K562 (cell line): ENCODE data around the gene TSEN54. TPM values are rescaled to one million over a fixed set of nuclear protein-coding genes. Genes with fewer than 3 reads are reported as not detected.

Experiments
- HDGF ChIP-seq: fragments of 450-650 bp; IDR thresholded peaks from 2 replicates; pipeline ENCODE4 v1.6.1; 2016
- MAFG ChIP-seq: fragments of 450-650 bp; conservative IDR thresholded peaks from 2 replicates; pipeline ENCODE4 v1.6.1; 2016; ENCODE audit warnings: missing genetic modification characterization, missing compliant biosample characterization
- NCOR1 ChIP-seq: fragments of 450-650 bp; IDR thresholded peaks from 2 replicates; pipeline ENCODE4 v1.6.1; 2016; ENCODE audit warnings: mild to moderate bottlenecking, moderate library complexity
- SPI1 ChIP-seq: IDR thresholded peaks from 2 replicates; pipeline ENCODE4 v1.6.1; 2011; ENCODE audit warnings: low read depth, low read length, control low read depth, borderline replicate concordance
- polyA plus RNA-seq, 8 experiments: library from polyadenylated mRNA; depleted of rRNA in 4 of 8; stranded (reverse) in 5 of 8; unstranded in 3 of 8; fragments of >200 nt; fragmentation: Nextera tagmentation in 2 of 8; fragmentation: Illumina TruSeq in 1 of 8; extraction: Ambion mirVana in 2 of 8; extraction: Trizol in 1 of 8; gene quantifications; 2 replicates each; pipeline versions ENCODE4 v1.2.1 to v1.2.3, GENCODE V29; 2011 to 2014; ENCODE audit warnings: inconsistent platforms in 1 of 8, missing spikeins in 1 of 8
- total RNA-seq, 7 experiments: library from RNA; depleted of rRNA in 6 of 7; stranded (reverse); fragments of >200 nt in 6 of 7; fragmentation: Illumina TruSeq in 2 of 7; extraction: Trizol in 2 of 7; gene quantifications; 2 replicates each; pipeline versions ENCODE4 v1.2.1 to v1.2.3, GENCODE V29; 2011 to 2021; ENCODE audit warnings: low replicate concordance in 1 of 7
- TF ChIP-seq, protein P1 (sequence below), 2 experiments: fragments of 450-650 bp; formaldehyde crosslinking in 1 of 2; IDR thresholded peaks; 2 replicates each; pipeline versions ENCODE4 v1.4.0 to v1.6.1; 2014 to 2020; ENCODE audit warnings: mild to moderate bottlenecking in 2 of 2, borderline replicate concordance in 1 of 2, low read depth in 1 of 2
- TF ChIP-seq, protein P2 (sequence below): fragments of 150-350 bp; conservative IDR thresholded peaks from 2 replicates; pipeline ENCODE4 v1.6.1; 2014; ENCODE audit warnings: low read length
- TF ChIP-seq, protein P3 (sequence below), 2 experiments: fragments of 450-650 bp; IDR thresholded peaks; 2 replicates each; pipeline ENCODE4 v1.6.1; 2016
- TF ChIP-seq, protein P4 (sequence below), 3 experiments: IDR thresholded peaks in 2 of 3; conservative IDR thresholded peaks in 1 of 3; 2 replicates each; pipeline ENCODE4 v1.5.1; 2011 to 2012; ENCODE audit warnings: low read length in 3 of 3, mild to moderate bottlenecking in 3 of 3, control low read depth in 2 of 3, improper control_type of control experiment in 1 of 3, inconsistent platforms in 1 of 3, low read depth in 1 of 3, mixed read lengths in 1 of 3, moderate library complexity in 1 of 3; ENCODE audit not compliant: insufficient read depth in 2 of 3
- TF ChIP-seq, protein P5 (sequence below): conservative IDR thresholded peaks from 2 replicates; pipeline ENCODE4 v1.6.1; 2011; ENCODE audit warnings: low read depth, mild to moderate bottlenecking, low read length; ENCODE audit not compliant: control insufficient read depth

Gene TSEN54
- total and polyA plus RNA-seq, 9 of the 15 experiments (the other 6 are each of a cell fraction or from before 2014, with no cell fraction given) = 5.9 to 64.3 (median 48.9) TPM

DNA sequence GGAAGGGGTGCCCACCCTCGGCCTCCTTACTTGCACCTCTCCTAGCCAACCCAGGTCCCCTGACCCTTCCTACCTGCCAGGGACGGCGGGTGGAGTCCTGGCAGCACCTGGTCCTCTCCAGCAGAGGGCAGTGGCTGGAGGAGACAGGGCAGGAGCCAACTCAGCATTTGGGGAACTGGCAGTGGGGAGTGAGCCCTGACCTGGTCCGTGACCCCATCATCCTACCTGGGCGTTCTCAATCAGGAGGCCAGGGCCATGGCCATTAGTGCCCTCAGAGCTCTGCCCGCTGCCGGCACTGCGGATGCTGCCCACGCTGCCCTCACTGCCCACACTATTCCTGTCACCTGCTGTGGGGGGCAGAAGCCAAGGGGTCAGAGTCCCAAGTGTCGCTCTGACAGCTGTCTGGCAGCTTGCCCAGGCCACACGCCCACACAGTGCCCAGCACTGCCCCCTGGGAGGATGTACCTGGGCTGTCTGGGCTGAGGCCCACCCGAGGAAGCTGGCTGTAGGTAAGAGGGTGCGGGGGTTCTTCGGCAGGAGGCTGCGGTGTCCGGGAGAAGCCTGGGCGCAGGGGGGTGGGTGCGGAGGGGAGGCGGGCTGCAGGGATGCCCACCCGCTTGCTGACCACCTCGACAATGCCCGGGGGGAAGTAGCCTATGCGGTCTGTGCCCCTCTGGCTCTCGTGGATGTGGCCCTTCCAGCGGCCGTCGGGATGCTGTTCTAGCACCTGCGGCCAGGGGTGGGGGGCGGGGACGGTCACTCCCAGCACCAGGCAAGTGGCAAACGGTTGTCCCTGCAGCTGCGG lies 11.8 kb upstream of the TSEN54 start (continued):
- TF ChIP-seq, protein P1, sequence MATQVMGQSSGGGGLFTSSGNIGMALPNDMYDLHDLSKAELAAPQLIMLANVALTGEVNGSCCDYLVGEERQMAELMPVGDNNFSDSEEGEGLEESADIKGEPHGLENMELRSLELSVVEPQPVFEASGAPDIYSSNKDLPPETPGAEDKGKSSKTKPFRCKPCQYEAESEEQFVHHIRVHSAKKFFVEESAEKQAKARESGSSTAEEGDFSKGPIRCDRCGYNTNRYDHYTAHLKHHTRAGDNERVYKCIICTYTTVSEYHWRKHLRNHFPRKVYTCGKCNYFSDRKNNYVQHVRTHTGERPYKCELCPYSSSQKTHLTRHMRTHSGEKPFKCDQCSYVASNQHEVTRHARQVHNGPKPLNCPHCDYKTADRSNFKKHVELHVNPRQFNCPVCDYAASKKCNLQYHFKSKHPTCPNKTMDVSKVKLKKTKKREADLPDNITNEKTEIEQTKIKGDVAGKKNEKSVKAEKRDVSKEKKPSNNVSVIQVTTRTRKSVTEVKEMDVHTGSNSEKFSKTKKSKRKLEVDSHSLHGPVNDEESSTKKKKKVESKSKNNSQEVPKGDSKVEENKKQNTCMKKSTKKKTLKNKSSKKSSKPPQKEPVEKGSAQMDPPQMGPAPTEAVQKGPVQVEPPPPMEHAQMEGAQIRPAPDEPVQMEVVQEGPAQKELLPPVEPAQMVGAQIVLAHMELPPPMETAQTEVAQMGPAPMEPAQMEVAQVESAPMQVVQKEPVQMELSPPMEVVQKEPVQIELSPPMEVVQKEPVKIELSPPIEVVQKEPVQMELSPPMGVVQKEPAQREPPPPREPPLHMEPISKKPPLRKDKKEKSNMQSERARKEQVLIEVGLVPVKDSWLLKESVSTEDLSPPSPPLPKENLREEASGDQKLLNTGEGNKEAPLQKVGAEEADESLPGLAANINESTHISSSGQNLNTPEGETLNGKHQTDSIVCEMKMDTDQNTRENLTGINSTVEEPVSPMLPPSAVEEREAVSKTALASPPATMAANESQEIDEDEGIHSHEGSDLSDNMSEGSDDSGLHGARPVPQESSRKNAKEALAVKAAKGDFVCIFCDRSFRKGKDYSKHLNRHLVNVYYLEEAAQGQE (IDR thresholded peaks at IDR 0.05; ENCODE audit: borderline replicate concordance) = peak; percentile 54; the same call in 1 of the 2 replicates
- TF ChIP-seq, protein P1 (CRISPR knock-in tag; IDR thresholded peaks at IDR 0.05; ENCODE audit: low read depth) = no peak
- TF ChIP-seq, protein P2, sequence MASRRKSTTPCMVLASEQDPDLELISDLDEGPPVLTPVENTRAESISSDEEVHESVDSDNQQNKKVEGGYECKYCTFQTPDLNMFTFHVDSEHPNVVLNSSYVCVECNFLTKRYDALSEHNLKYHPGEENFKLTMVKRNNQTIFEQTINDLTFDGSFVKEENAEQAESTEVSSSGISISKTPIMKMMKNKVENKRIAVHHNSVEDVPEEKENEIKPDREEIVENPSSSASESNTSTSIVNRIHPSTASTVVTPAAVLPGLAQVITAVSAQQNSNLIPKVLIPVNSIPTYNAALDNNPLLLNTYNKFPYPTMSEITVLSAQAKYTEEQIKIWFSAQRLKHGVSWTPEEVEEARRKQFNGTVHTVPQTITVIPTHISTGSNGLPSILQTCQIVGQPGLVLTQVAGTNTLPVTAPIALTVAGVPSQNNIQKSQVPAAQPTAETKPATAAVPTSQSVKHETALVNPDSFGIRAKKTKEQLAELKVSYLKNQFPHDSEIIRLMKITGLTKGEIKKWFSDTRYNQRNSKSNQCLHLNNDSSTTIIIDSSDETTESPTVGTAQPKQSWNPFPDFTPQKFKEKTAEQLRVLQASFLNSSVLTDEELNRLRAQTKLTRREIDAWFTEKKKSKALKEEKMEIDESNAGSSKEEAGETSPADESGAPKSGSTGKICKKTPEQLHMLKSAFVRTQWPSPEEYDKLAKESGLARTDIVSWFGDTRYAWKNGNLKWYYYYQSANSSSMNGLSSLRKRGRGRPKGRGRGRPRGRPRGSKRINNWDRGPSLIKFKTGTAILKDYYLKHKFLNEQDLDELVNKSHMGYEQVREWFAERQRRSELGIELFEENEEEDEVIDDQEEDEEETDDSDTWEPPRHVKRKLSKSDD = no peak
- TF ChIP-seq NCOR1 (no peak), MAFG (tag) (peak; percentile 53; the same call in 1 of the 2 replicates), SPI1 (peak; percentile 55), HDGF (no peak)
- TF ChIP-seq, protein P3, sequence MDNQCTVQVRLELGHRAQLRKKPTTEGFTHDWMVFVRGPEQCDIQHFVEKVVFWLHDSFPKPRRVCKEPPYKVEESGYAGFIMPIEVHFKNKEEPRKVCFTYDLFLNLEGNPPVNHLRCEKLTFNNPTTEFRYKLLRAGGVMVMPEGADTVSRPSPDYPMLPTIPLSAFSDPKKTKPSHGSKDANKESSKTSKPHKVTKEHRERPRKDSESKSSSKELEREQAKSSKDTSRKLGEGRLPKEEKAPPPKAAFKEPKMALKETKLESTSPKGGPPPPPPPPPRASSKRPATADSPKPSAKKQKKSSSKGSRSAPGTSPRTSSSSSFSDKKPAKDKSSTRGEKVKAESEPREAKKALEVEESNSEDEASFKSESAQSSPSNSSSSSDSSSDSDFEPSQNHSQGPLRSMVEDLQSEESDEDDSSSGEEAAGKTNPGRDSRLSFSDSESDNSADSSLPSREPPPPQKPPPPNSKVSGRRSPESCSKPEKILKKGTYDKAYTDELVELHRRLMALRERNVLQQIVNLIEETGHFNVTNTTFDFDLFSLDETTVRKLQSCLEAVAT (IDR thresholded peaks at IDR 0.05) = no peak
- TF ChIP-seq, protein P4, sequence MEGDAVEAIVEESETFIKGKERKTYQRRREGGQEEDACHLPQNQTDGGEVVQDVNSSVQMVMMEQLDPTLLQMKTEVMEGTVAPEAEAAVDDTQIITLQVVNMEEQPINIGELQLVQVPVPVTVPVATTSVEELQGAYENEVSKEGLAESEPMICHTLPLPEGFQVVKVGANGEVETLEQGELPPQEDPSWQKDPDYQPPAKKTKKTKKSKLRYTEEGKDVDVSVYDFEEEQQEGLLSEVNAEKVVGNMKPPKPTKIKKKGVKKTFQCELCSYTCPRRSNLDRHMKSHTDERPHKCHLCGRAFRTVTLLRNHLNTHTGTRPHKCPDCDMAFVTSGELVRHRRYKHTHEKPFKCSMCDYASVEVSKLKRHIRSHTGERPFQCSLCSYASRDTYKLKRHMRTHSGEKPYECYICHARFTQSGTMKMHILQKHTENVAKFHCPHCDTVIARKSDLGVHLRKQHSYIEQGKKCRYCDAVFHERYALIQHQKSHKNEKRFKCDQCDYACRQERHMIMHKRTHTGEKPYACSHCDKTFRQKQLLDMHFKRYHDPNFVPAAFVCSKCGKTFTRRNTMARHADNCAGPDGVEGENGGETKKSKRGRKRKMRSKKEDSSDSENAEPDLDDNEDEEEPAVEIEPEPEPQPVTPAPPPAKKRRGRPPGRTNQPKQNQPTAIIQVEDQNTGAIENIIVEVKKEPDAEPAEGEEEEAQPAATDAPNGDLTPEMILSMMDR (IDR thresholded peaks at IDR 0.05 in 2 of 3, conservative IDR thresholded peaks at IDR 0.05 in 1 of 3; ENCODE audit: insufficient read depth in 2 of 3, low read depth in 1 of 3, low read length in 3 of 3) = peak; percentile 75 to 84 (median 76)
- TF ChIP-seq, protein P5, sequence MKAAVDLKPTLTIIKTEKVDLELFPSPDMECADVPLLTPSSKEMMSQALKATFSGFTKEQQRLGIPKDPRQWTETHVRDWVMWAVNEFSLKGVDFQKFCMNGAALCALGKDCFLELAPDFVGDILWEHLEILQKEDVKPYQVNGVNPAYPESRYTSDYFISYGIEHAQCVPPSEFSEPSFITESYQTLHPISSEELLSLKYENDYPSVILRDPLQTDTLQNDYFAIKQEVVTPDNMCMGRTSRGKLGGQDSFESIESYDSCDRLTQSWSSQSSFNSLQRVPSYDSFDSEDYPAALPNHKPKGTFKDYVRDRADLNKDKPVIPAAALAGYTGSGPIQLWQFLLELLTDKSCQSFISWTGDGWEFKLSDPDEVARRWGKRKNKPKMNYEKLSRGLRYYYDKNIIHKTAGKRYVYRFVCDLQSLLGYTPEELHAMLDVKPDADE = no peak
